Activated CD8-positive, alpha-beta T cell treated with anti-CD3 and anti-CD28 coated beads, Interleukin-2, amount 10 ng/mL, durations not matched to agents 7 days and 5 days (primary cell): ENCODE data around the gene GPR132. TPM values are rescaled to one million over a fixed set of nuclear protein-coding genes. Genes with fewer than 3 reads are reported as not detected.
A peak's percentile ranks its signal among the peaks of the same experiment; 100 is the strongest.

Source experiments
- ATAC-seq: fragments of 150-1000 bp; cut with Tn5 transposase; one replicate; pipeline ENCODE4 v1.10.0; 2021; ENCODE audit warnings: moderate library complexity
- CTCF ChIA-PET: fragments of 350-600 bp; sonication (Branson Sonifier 250); formaldehyde crosslinking; loops from one replicate; lab custom pipeline; 2021; ENCODE audit warnings: antibody characterized with exemption; lab: Charles Lee
- POLR2A ChIA-PET: fragments of 350-600 bp; sonication (Branson Sonifier 250); formaldehyde crosslinking; loops from one replicate; lab custom pipeline; 2021; ENCODE audit warnings: antibody characterized with exemption; lab: Charles Lee
- DNase-seq: peaks from one replicate; pipeline ENCODE4 v3.0.0-alpha.2; 2020
- H3K27ac Mint-ChIP-seq: one replicate; pipeline ENCODE4 v1.8.0; 2021; ENCODE audit warnings: mild to moderate bottlenecking, mixed read lengths
- H3K27me3 Mint-ChIP-seq: one replicate; pipeline ENCODE4 v1.8.0; 2021; ENCODE audit warnings: low read depth, mixed read lengths
- H3K36me3 Mint-ChIP-seq: one replicate; pipeline ENCODE4 v1.8.0; 2021; ENCODE audit warnings: low read depth, mixed read lengths
- H3K4me1 Mint-ChIP-seq: one replicate; pipeline ENCODE4 v1.8.0; 2021; ENCODE audit warnings: low read depth, mixed read lengths
- H3K4me3 Mint-ChIP-seq: one replicate; pipeline ENCODE4 v1.8.0; 2021; ENCODE audit warnings: mild to moderate bottlenecking, mixed read lengths
- H3K9me3 Mint-ChIP-seq: one replicate; pipeline ENCODE4 v1.8.0; 2022; ENCODE audit warnings: mixed read lengths; ENCODE audit not compliant: insufficient read depth
- total RNA-seq, 2 experiments: library from RNA; stranded (reverse); gene quantifications; one replicate each; pipeline ENCODE4 v1.2.3, GENCODE V29; 2021

GPR132 gene
- total RNA-seq, 2 experiments from 2014 or later, result 35.7 to 40.4 TPM

- ChIA-PET CTCF (interaction anchor here (1.1 to 8.6 kb wide), 4 partner anchors 11 to 98 kb away, joined by 3 to 97 read pairs (median 4); no protein-coding TSS in a partner anchor), POLR2A (interaction anchor here (1.3 to 6.0 kb wide), 3 partner anchors 9 to 227 kb away, joined by 4 to 66 read pairs (median 14); partner anchors contain the start of genes BRF1 and GPR132)
- Mint-ChIP-seq H3K9me3 (no peaks in the 10 kb centered on the region), H3K27me3 (peaks cover 10% of the 10 kb centered on the region), H3K36me3 (no peaks in the 10 kb centered on the region), H3K4me3 (no peak overlapping the region), H3K4me1 (peaks cover 66% of the 10 kb centered on the region), H3K27ac (no peak overlapping the region)
- DNase-seq (no peak), ATAC-seq (no peak)
These were observed 8.7 kb upstream of the GPR132 start for GRCh38 chr14:105073720-105074600.

- ChIA-PET POLR2A (interaction anchor here (1.3 to 6.0 kb wide), 3 partner anchors 8 to 228 kb away, joined by 4 to 66 read pairs (median 4); partner anchors contain the start of genes BRF1 and GPR132), CTCF (interaction anchor here (1.1 to 8.6 kb wide), 3 partner anchors 13 to 97 kb away, joined by 3 to 97 read pairs (median 3); no protein-coding TSS in a partner anchor)
- Mint-ChIP-seq H3K27me3 (peaks cover 8% of the 10 kb centered on the region), H3K4me1 (peaks cover 67% of the 10 kb centered on the region), H3K27ac (peak overlapping the region; percentile 20), H3K4me3 (no peak overlapping the region), H3K9me3 (no peaks in the 10 kb centered on the region), H3K36me3 (no peaks in the 10 kb centered on the region)
- ATAC-seq (no peak), DNase-seq (no peak)
These were observed 7.9 kb upstream of the GPR132 start for GRCh38 chr14:105072892-105073719.

GRCh38 chr14:105072381-105072861, 7.2 kb upstream of the GPR132 start:
- POLR2A ChIA-PET, result interaction anchor here (1.6 to 6.0 kb wide), 2 partner anchors 7 to 14 kb away, joined by 4 to 66 read pairs; partner anchors contain the start of gene GPR132
- DNase-seq (no peak), ATAC-seq (no peak)
- CTCF ChIA-PET, result interaction anchor here (1.2 to 8.6 kb wide), 2 partner anchors 13 to 15 kb away, joined by 3 to 97 read pairs; no protein-coding TSS in a partner anchor
- Mint-ChIP-seq H3K9me3 (no peaks in the 10 kb centered on the region), H3K36me3 (no peaks in the 10 kb centered on the region), H3K27ac (peak overlapping the region; percentile 20), H3K4me3 (no peak overlapping the region), H3K4me1 (peaks cover 64% of the 10 kb centered on the region), H3K27me3 (peaks cover 7% of the 10 kb centered on the region)

GRCh38 chr14:105071942-105072341, 6.7 kb upstream of the GPR132 start:
- DNase-seq, result no peak
- Mint-ChIP-seq H3K27ac (no peak overlapping the region), H3K9me3 (no peaks in the 10 kb centered on the region), H3K4me1 (peaks cover 64% of the 10 kb centered on the region), H3K4me3 (no peak overlapping the region), H3K36me3 (no peaks in the 10 kb centered on the region), H3K27me3 (peaks cover 7% of the 10 kb centered on the region)
- POLR2A ChIA-PET, result interaction anchor here (0.8 to 1.6 kb wide), 2 partner anchors 8 to 15 kb away, joined by 3 to 4 read pairs; no protein-coding TSS in a partner anchor
- CTCF ChIA-PET, result interaction anchor here (1.3 to 8.6 kb wide), 3 partner anchors 11 to 16 kb away, joined by 3 to 97 read pairs (median 7); no protein-coding TSS in a partner anchor
- no peak for ATAC-seq

GRCh38 chr14:105071326-105071725, 6.1 kb upstream of the GPR132 start:
- peak overlapping the region; percentile 39 for H3K27ac Mint-ChIP-seq
- POLR2A ChIA-PET, result interaction anchor here (0.8 to 1.6 kb wide), 2 partner anchors 9 to 15 kb away, joined by 3 to 4 read pairs; no protein-coding TSS in a partner anchor
- H3K4me3 Mint-ChIP-seq, result no peak overlapping the region
- H3K27me3 Mint-ChIP-seq, result peaks cover 7% of the 10 kb centered on the region
- no peaks in the 10 kb centered on the region for H3K9me3 Mint-ChIP-seq
- peaks cover 64% of the 10 kb centered on the region for H3K4me1 Mint-ChIP-seq
- CTCF ChIA-PET, result interaction anchor here (1.3 to 8.6 kb wide), 4 partner anchors 10 to 16 kb away, joined by 3 to 97 read pairs (median 6); no protein-coding TSS in a partner anchor
- H3K36me3 Mint-ChIP-seq, result no peaks in the 10 kb centered on the region
- ATAC-seq (no peak), DNase-seq (no peak)

GRCh38 chr14:105070760-105071137, 5.5 kb upstream of the GPR132 start:
- Mint-ChIP-seq H3K9me3 (no peaks in the 10 kb centered on the region), H3K4me1 (peaks cover 64% of the 10 kb centered on the region), H3K27me3 (peaks cover 7% of the 10 kb centered on the region), H3K4me3 (no peak overlapping the region), H3K27ac (no peak overlapping the region), H3K36me3 (no peaks in the 10 kb centered on the region)
- CTCF ChIA-PET, result interaction anchor here (1.3 to 8.6 kb wide), 4 partner anchors 9 to 17 kb away, joined by 3 to 97 read pairs (median 6); no protein-coding TSS in a partner anchor
- POLR2A ChIA-PET, result interaction anchor here (0.8 kb wide), 1 partner anchor 50 kb away, joined by 3 read pairs; no protein-coding TSS in a partner anchor
- no peak for ATAC-seq
- DNase-seq, result no peak

- H3K36me3 Mint-ChIP-seq, result peaks cover 2% of the 10 kb centered on the region
- DNase-seq (peak; percentile 55), ATAC-seq (no peak)
- peak overlapping the region; percentile 76 for H3K27ac Mint-ChIP-seq
- ChIA-PET POLR2A (interaction anchor here (0.8 kb wide), 1 partner anchor 50 kb away, joined by 3 read pairs; no protein-coding TSS in a partner anchor), CTCF (interaction anchor here (1.4 to 8.6 kb wide), 3 partner anchors 9 to 18 kb away, joined by 4 to 97 read pairs (median 7); no protein-coding TSS in a partner anchor)
- H3K9me3 Mint-ChIP-seq, result no peaks in the 10 kb centered on the region
- H3K4me3 Mint-ChIP-seq, result peak overlapping the region; percentile 22
- H3K4me1 Mint-ChIP-seq, result peaks cover 62% of the 10 kb centered on the region
- peaks cover 7% of the 10 kb centered on the region for H3K27me3 Mint-ChIP-seq
These were observed 4.9 kb upstream of the GPR132 start for GRCh38 chr14:105069871-105070759.

- peaks cover 62% of the 10 kb centered on the region for H3K4me1 Mint-ChIP-seq
- POLR2A ChIA-PET, result no interaction called here
These were observed 4.3 kb upstream of the GPR132 start for GRCh38 chr14:105069522-105069870.

GRCh38 chr14:105068818-105069217, 3.6 kb upstream of the GPR132 start:
- no peak overlapping the region for H3K27ac Mint-ChIP-seq
- H3K36me3 Mint-ChIP-seq, result peaks cover 11% of the 10 kb centered on the region
- ChIA-PET CTCF (no interaction called here), POLR2A (no interaction called here)
- peaks cover 66% of the 10 kb centered on the region for H3K4me1 Mint-ChIP-seq
- DNase-seq (no peak), ATAC-seq (no peak)
- H3K9me3 Mint-ChIP-seq, result no peaks in the 10 kb centered on the region
- no peak overlapping the region for H3K4me3 Mint-ChIP-seq
- peaks cover 7% of the 10 kb centered on the region for H3K27me3 Mint-ChIP-seq

More at GRCh38 chr14:105069522-105069870, 4.3 kb upstream of the GPR132 start:
- H3K36me3 Mint-ChIP-seq, result peaks cover 8% of the 10 kb centered on the region
- peaks cover 7% of the 10 kb centered on the region for H3K27me3 Mint-ChIP-seq
- CTCF ChIA-PET, result no interaction called here
- no peaks in the 10 kb centered on the region for H3K9me3 Mint-ChIP-seq
- DNase-seq, result no peak
- H3K4me3 Mint-ChIP-seq, result peak overlapping the region; percentile 22
- peak overlapping the region; percentile 76 for H3K27ac Mint-ChIP-seq
- no peak for ATAC-seq

GRCh38 chr14:105067969-105068301, 2.7 kb upstream of the GPR132 start:
- Mint-ChIP-seq H3K9me3 (no peaks in the 10 kb centered on the region), H3K36me3 (peaks cover 14% of the 10 kb centered on the region), H3K27ac (no peak overlapping the region), H3K4me1 (peaks cover 73% of the 10 kb centered on the region), H3K27me3 (peaks cover 7% of the 10 kb centered on the region), H3K4me3 (no peak overlapping the region)
- ChIA-PET POLR2A (interaction anchor here (1.2 kb wide), 1 partner anchor 14 kb away, joined by 4 read pairs; no protein-coding TSS in a partner anchor), CTCF (interaction anchor here (0.5 to 12.2 kb wide), 6 partner anchors 9 to 24 kb away, joined by 3 to 134 read pairs (median 4); no protein-coding TSS in a partner anchor)
- DNase-seq (no peak), ATAC-seq (no peak)
